GM23338 (cell line): Measurements from ENCODE around the gene PARD6A.
"Not testable (repeated sequence)": the region's sequence is repeated elsewhere in the genome, so short reads cannot be mapped to it uniquely, and the experiment has no call there.

Experiments
- CTCF ChIP-seq, 2 experiments: fragments of 200-600 bp in 1 of 2; sonication (generic) in 1 of 2; conservative IDR thresholded peaks; 2 replicates each; pipeline versions ENCODE4 v1.5.1 to v1.6.1; 2016 to 2017; ENCODE audit warnings: antibody characterized with exemption in 2 of 2, low read depth in 2 of 2, mild to moderate bottlenecking in 2 of 2, moderate library complexity in 1 of 2
- EZH2 ChIP-seq: fragments of 200-600 bp; sonication (generic); IDR thresholded peaks from one replicate; pipeline ENCODE4 v1.8.0; 2017; ENCODE audit warnings: antibody characterized with exemption, mild to moderate bottlenecking, low read depth; ENCODE audit not compliant: unreplicated experiment
- EZH2phosphoT487 ChIP-seq: fragments of 200-600 bp; sonication (generic); IDR thresholded peaks from one replicate; pipeline ENCODE4 v1.8.1; 2018; ENCODE audit warnings: antibody characterized with exemption; ENCODE audit not compliant: unreplicated experiment
- JUNB ChIP-seq: IDR thresholded peaks from one replicate; pipeline ENCODE4 v1.6.1; 2016; ENCODE audit warnings: antibody characterized with exemption; ENCODE audit not compliant: unreplicated experiment
- POLR2AphosphoS5 ChIP-seq: IDR thresholded peaks from 2 replicates; pipeline ENCODE4 v1.6.1; 2016; ENCODE audit warnings: antibody characterized with exemption, low read depth
- REST ChIP-seq: IDR thresholded peaks from one replicate; pipeline ENCODE4 v1.6.1; 2018; ENCODE audit warnings: antibody characterized with exemption; ENCODE audit not compliant: unreplicated experiment
- ZNF114 ChIP-seq: fragments of 250-450 bp; sonication (Bioruptor Pico); IDR thresholded peaks from 2 replicates; pipeline ENCODE4 v1.5.0; 2020; ENCODE audit warnings: mild to moderate bottlenecking, moderate library complexity

- TF ChIP-seq CTCF (conservative IDR thresholded peaks at IDR 0.05; ENCODE audit: low read depth in 2 of 2); JUNB; POLR2AphosphoS5; EZH2; EZH2phosphoT487; ZNF114 (CRISPR knock-in tag); REST: not testable (repeated sequence)
Measured at GRCh38 chr16:67693517-67694285, 32.9 kb downstream of the PARD6A start.
